ENCODE results near the gene ZMIZ1. TPM values are rescaled to one million over a fixed set of nuclear protein-coding genes. Genes with fewer than 3 reads are reported as not detected.

ZMIZ1 gene
- total RNA-seq, 1 donor from 2014 or later: 93.9 TPM

DNA sequence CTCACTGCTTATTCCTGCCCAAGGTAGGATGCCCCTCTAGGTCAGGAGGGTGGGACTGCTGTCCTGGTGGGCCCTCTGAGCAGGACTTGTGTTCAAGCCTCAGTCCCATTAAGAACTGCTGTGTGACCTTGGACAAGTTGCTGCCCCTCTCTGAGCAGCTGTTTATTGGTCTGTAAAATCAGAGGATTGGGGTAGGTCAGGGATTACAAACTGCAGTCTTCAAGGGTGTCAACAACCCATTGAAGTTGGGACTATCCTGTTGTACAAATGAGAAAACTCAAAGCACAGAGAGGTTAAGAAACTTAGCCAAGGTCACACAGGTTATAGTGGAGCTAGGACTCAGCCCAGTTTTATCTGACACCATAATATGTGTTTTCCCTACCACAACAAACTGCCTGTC is 55.3 kb downstream of the ZMIZ1 start:
- POLR2A ChIA-PET: no interaction called here

DNA sequence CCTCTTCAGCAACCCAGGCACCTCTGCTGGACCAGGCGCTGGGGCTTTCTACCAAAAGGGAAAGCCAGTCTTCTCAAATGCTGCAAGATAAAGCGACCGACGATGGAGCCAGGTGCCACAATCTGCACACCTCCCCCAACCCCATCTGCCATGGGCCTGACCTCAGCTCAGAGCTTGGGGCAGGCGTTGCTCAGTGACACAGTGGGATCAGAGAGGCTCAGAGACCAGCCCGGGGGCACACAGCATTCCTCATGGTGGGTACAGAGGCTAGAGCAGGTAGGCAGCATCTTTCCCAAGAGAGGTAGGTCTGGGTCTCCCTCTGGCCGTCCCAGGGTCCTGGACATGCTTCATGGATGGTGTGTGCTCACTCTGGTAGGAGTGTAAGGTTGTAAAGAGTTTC is 56.3 kb downstream of the ZMIZ1 start:
- Mint-ChIP-seq H3K4me1 (no peaks in the 10 kb centered on the region), H3K4me3 (no peak overlapping the region), H3K27me3 (no peaks in the 10 kb centered on the region), H3K9me3 (no peaks in the 10 kb centered on the region), H3K27ac (no peak overlapping the region), H3K36me3 (ENCODE audit: low read depth) (no peaks in the 10 kb centered on the region)
- DNase-seq (no peak), ATAC-seq (ENCODE audit: low read depth) (no peak)
- ChIA-PET CTCF (no interaction called here), POLR2A (no interaction called here)
- intact Hi-C loops (cut with micrococcal nuclease): no loop called here
- TF ChIP-seq, protein P1, sequence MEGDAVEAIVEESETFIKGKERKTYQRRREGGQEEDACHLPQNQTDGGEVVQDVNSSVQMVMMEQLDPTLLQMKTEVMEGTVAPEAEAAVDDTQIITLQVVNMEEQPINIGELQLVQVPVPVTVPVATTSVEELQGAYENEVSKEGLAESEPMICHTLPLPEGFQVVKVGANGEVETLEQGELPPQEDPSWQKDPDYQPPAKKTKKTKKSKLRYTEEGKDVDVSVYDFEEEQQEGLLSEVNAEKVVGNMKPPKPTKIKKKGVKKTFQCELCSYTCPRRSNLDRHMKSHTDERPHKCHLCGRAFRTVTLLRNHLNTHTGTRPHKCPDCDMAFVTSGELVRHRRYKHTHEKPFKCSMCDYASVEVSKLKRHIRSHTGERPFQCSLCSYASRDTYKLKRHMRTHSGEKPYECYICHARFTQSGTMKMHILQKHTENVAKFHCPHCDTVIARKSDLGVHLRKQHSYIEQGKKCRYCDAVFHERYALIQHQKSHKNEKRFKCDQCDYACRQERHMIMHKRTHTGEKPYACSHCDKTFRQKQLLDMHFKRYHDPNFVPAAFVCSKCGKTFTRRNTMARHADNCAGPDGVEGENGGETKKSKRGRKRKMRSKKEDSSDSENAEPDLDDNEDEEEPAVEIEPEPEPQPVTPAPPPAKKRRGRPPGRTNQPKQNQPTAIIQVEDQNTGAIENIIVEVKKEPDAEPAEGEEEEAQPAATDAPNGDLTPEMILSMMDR (IDR thresholded peaks at IDR 0.05): no peak

More for the DNA sequence above, 55.3 kb downstream of the ZMIZ1 start:
- intact Hi-C loops (cut with micrococcal nuclease): no loop called here
- ATAC-seq (ENCODE audit: low read depth): no peak
- H3K27ac Mint-ChIP-seq: no peak overlapping the region
- no peaks in the 10 kb centered on the region for H3K36me3 Mint-ChIP-seq (ENCODE audit: low read depth)
- TF ChIP-seq, protein P1 (IDR thresholded peaks at IDR 0.05): no peak
- H3K4me3 Mint-ChIP-seq: no peak overlapping the region
- no peaks in the 10 kb centered on the region for H3K27me3 Mint-ChIP-seq
- DNase-seq: no peak
- CTCF ChIA-PET: no interaction called here
- H3K4me1 Mint-ChIP-seq: no peaks in the 10 kb centered on the region
- H3K9me3 Mint-ChIP-seq: no peaks in the 10 kb centered on the region

DNA sequence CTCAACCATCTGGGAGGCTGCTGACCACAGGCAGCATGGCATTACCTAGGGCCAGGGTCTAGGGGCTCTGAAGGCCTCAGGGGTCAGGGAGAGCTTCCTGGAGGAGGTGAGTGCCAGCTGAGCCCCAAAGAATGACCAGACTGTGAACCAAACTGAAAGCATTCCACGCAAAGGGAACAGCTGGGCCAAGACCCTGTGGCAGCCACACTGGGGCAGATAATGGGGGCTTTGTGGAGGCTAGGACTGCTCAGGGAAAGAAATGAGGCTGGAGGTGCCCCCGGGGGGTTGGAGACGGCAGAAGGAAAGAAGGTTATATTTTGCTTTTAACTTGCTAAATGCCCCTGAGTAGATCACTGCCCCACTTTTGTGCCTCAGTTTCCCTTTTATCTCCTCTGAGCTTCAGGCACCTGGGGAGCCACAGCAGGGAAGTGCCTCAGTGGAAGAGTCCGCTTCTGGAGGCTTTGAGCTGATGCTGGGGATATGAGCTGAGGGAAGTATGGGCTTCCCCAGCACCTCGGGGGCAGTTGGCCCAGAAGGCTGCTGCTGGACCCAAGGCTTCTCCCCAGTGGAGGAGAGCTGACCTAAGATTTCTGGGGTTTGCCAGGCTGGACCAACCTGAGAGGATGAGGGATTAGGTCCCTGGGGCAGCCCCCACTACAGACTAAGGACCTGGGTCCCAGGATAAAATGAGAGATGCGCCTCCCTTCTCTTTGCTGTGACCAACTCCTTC is 57.8 kb downstream of the ZMIZ1 start:
- TF ChIP-seq, protein P1 (IDR thresholded peaks at IDR 0.05): no peak
- Mint-ChIP-seq H3K27me3 (no peaks in the 10 kb centered on the region), H3K27ac (no peak overlapping the region), H3K4me1 (no peaks in the 10 kb centered on the region), H3K9me3 (no peaks in the 10 kb centered on the region), H3K4me3 (no peak overlapping the region), H3K36me3 (ENCODE audit: low read depth) (no peaks in the 10 kb centered on the region)
- no peak for ATAC-seq (ENCODE audit: low read depth)
- intact Hi-C loops (cut with micrococcal nuclease): no loop called here
- no peak for DNase-seq
- ChIA-PET POLR2A (no interaction called here), CTCF (no interaction called here)

DNA sequence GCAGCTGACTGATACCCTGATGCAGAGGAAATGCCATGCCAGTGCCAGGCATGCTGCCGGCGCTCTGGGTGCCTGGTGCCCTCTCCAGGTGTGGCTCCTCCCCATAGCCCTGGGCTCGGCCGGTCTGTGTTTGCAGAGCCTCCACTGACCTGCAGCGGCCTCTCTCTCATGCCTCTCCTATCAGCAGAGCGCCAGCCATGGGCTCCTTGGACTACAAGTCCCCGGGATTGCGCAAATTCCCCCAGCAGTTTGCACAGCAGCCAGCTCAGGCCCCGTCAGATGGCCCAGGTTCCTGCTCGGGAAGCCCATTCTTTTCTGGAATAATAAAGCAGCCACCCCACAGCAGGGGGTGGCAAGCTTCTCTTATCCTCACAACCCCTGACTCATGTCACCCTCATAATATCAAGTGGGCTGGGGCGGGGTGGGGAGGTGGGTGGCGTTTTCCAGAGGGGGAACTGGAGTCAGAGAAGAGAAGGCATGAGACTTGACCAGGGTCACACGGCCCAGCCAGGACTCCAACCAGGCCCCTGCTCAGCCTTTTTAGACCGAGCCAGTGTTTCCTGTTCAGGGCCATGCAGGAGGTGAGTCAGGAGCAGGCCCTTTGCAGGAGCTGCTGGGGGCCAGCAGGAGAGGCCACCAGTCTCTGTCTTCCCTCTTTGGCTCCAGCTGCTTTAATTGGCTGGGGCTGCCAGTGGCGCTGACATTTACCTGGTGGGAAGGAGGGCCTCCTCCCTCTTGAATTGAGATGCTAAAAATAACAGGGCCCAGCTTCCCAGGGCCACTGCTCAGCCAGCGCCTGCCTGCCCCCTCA is 58.6 kb downstream of the ZMIZ1 start:
- intact Hi-C loops (cut with micrococcal nuclease): no loop called here
- Mint-ChIP-seq H3K4me1 (no peaks in the 10 kb centered on the region), H3K27ac (no peak overlapping the region), H3K36me3 (ENCODE audit: low read depth) (no peaks in the 10 kb centered on the region), H3K4me3 (no peak overlapping the region), H3K27me3 (no peaks in the 10 kb centered on the region), H3K9me3 (no peaks in the 10 kb centered on the region)
- ChIA-PET CTCF (no interaction called here), POLR2A (no interaction called here)
- DNase-seq (no peak), ATAC-seq (ENCODE audit: low read depth) (no peak)
- TF ChIP-seq, protein P1 (IDR thresholded peaks at IDR 0.05): no peak

DNA sequence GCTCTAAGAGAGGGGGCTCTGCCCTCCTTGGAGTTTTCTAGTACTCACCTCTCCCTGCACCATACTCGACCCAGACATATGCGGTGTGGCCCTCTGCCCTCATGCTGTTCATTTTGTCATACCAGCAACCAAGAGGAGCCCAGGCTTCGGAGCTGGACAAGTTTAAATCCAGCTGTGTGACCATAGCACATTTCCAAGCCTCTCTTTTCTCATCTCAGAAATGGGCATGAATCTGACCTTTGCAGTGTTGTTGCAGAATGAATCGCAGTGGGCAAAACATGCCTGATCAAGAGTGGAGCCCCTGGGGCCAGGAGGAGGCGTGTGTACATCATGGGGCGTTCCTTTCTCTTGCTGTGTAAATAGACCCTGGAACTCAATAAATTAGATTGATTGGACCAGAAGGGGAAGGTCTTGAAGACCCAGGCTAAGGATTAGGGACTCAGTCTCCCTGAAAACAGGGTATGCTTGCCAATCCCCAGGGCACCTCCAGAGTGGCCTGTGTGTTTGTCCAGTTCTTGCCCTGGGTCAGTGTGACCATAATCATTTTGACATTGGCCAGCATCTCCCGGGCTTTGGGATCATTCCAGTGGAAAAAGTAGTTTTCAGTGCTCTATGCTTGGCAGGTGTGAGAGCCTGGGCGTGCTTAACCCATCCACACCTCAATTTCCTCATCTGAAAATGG is 59.6 kb downstream of the ZMIZ1 start:
- intact Hi-C loops (cut with micrococcal nuclease): no loop called here
- Mint-ChIP-seq H3K36me3 (ENCODE audit: low read depth) (no peaks in the 10 kb centered on the region), H3K9me3 (no peaks in the 10 kb centered on the region), H3K27ac (no peak overlapping the region), H3K27me3 (no peaks in the 10 kb centered on the region), H3K4me1 (peaks cover 8% of the 10 kb centered on the region), H3K4me3 (no peak overlapping the region)
- TF ChIP-seq, protein P1 (IDR thresholded peaks at IDR 0.05): no peak
- CTCF ChIA-PET: no interaction called here
- no peak for DNase-seq
- POLR2A ChIA-PET: interaction anchor here (0.6 kb wide), 1 partner anchor 114 kb away, joined by 7 read pairs; no protein-coding TSS in a partner anchor
- no peak for ATAC-seq (ENCODE audit: low read depth)
